Adipocyte (in vitro differentiated cells): ENCODE data around the gene CDH20.

Experiments
- DNase-seq: peaks from one replicate; pipeline ENCODE4 v3.0.0-alpha.2; 2015; ENCODE audit warnings: low read depth
- H3K27me3 ChIP-seq: replicated peaks from 2 replicates; pipeline ENCODE4 v1.7.0; 2013; ENCODE audit warnings: mild to moderate bottlenecking, low read length, moderate library complexity; ENCODE audit not compliant: control insufficient read depth, insufficient read depth
- H3K36me3 ChIP-seq: 2 replicates; pipeline ENCODE4 v1.7.0; 2013; ENCODE audit warnings: low read length, mild to moderate bottlenecking, moderate library complexity; ENCODE audit not compliant: control insufficient read depth, insufficient read depth, severe bottlenecking
- H3K4me1 ChIP-seq: 2 replicates; pipeline ENCODE4 v1.7.0; 2013; ENCODE audit warnings: mild to moderate bottlenecking, low read length, moderate library complexity; ENCODE audit not compliant: control insufficient read depth, insufficient read depth
- H3K4me3 ChIP-seq: 2 replicates; pipeline ENCODE4 v1.7.0; 2013; ENCODE audit warnings: mild to moderate bottlenecking, low read length, moderate library complexity
- H3K9ac ChIP-seq: 2 replicates; pipeline ENCODE4 v1.7.0; 2013; ENCODE audit warnings: mild to moderate bottlenecking, low read length, moderate library complexity
- H3K9me3 ChIP-seq: 2 replicates; pipeline ENCODE4 v1.7.0; 2013; ENCODE audit warnings: mild to moderate bottlenecking, low read length, moderate library complexity; ENCODE audit not compliant: control insufficient read depth

The CDH20 gene

DNA sequence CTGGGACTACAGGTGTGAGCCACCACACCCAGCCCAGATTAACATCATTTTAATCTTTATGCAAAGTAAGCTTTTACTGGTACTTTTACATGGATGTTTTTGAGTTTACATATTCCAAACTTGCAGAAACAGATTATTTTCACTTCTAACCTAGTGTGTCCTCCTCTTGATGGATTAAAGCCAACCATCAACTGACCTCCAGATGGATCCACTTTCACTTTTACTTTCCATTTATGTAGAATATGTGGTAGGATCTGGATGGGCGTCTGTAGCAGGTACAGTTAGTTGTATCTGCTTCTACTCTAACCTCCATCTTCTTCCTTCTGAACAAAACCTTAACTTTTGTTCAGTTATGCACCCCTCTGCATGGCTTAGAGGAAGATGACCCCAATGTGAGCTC lies 264.1 kb downstream of the CDH20 start:
- no peaks in the 10 kb centered on the region for H3K27me3 ChIP-seq
- no peak for DNase-seq
- H3K4me3 ChIP-seq = no peak overlapping the region
- no peak overlapping the region for H3K9ac ChIP-seq
- H3K4me1 ChIP-seq = peaks cover 14% of the 10 kb centered on the region
- H3K36me3 ChIP-seq = no peaks in the 10 kb centered on the region
- H3K9me3 ChIP-seq = no peaks in the 10 kb centered on the region

DNA sequence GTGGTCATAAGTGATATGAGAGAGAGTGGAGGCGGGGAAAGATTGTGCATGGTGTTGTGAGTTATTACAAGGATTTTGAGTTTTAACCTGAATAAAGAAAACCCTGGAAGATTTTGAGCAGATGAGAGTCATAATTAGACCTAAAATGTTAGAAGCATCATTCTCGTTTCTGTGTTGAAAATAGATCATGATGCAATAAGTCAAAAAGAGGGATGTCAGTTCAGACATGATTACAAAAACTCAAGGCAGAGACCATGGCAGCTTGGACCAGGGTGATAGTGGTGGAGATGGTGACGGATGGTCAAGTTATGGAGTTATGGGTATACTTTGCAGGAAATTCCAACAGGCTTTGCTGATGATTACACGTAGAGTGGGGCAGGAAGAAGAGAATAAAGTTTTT lies 267.2 kb downstream of the CDH20 start:
- Histone ChIP-seq H3K4me3 (no peak overlapping the region), H3K9me3 (no peaks in the 10 kb centered on the region), H3K4me1 (peaks cover 15% of the 10 kb centered on the region), H3K9ac (no peak overlapping the region), H3K27me3 (no peaks in the 10 kb centered on the region), H3K36me3 (no peaks in the 10 kb centered on the region)
- no peak for DNase-seq

DNA sequence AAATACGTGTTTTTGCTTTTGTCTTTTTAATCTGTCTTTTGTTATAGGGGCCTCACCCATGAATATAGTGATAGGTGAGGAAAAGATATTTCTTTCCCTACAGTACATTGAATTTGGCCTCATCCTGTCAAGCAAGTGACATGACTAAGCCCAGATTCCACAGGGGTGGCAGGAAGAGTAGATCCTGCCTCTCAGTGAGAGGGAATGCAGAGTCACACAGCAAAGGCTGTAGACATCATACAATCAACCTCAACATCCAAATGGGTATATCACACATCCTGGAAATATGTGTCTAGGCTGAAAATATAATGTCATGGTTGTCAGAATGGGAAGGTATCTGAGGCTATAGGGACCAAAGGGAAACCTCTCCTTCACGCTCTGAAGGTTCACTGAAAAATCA lies 269.6 kb downstream of the CDH20 start:
- H3K9me3 ChIP-seq = no peaks in the 10 kb centered on the region
- DNase-seq = no peak
- no peaks in the 10 kb centered on the region for H3K27me3 ChIP-seq
- H3K36me3 ChIP-seq = no peaks in the 10 kb centered on the region
- H3K4me3 ChIP-seq = no peak overlapping the region
- peaks cover 21% of the 10 kb centered on the region for H3K4me1 ChIP-seq
- H3K9ac ChIP-seq = no peak overlapping the region
